HCT116 (cell line): ENCODE data around the gene IL22RA2. TPM values are rescaled to one million over a fixed set of nuclear protein-coding genes. Genes with fewer than 3 reads are reported as not detected.

ENCODE experiments used
- ATAC-seq: fragments of 200-7000 bp; cut with Tn5 transposase; 2 replicates; pipeline ENCODE4 v1.9.1; 2020; ENCODE audit warnings: mild to moderate bottlenecking, moderate library complexity
- BruUV-seq: library from RNA; stranded (reverse); fragments of 400-500 nt; replicated peaks from 2 replicates; lab custom pipeline; 2021; lab: Mats Ljungman, UMichigan
- CTCF ChIA-PET: fragments of 300-600 bp; sonication (Branson Sonifier 250); formaldehyde crosslinking; loops from one replicate; lab custom pipeline; 2021; ENCODE audit warnings: antibody characterized with exemption; lab: Charles Lee
- POLR2A ChIA-PET: fragments of 300-600, 350-600 bp; sonication (Branson Sonifier 250); formaldehyde crosslinking; loops from one replicate; lab custom pipeline; 2021; ENCODE audit warnings: antibody characterized with exemption; lab: Charles Lee
- RAD21 ChIA-PET, 2 experiments: fragments of 300-600 bp; sonication (Branson Sonifier 250); formaldehyde crosslinking; loops; one replicate each; lab custom pipeline; 2023; ENCODE audit warnings: low total read pairs in 2 of 2; ENCODE audit not compliant: uncharacterized antibody in 2 of 2, unreplicated experiment in 2 of 2, low non-redundant PET in 1 of 2; lab: Charles Lee
- DNase-seq: peaks from one replicate; pipeline ENCODE4 v3.0.0-alpha.2; 2010; ENCODE audit warnings: low read depth, low spot score
- H2AFZ ChIP-seq: fragments of 200-600 bp; shearing (Covaris generic), sonication (generic); 2 replicates; pipeline ENCODE4 v1.6.1; 2017; ENCODE audit warnings: low read depth, mixed run types, mixed read lengths, antibody characterized with exemption, low read length; ENCODE audit not compliant: poor library complexity, severe bottlenecking
- H3K27ac ChIP-seq: 2 replicates; pipeline ENCODE4 v1.5.1; 2012; ENCODE audit warnings: low read depth, low read length
- H3K27me3 ChIP-seq: fragments of 200-600 bp; sonication (generic); 2 replicates; pipeline ENCODE4 v1.6.1; 2016; ENCODE audit warnings: mixed run types, low read length, mixed read lengths; ENCODE audit not compliant: insufficient read depth
- H3K36me3 ChIP-seq, 2 experiments: fragments of 200-500 bp in 1 of 2; fragments of 200-600 bp in 1 of 2; sonication (Bioruptor generic) in 1 of 2; sonication (generic) in 1 of 2; 2 replicates each; pipeline versions ENCODE4 v1.5.1 to v1.6.1; 2014 to 2016; ENCODE audit warnings: low read length in 2 of 2, inconsistent platforms in 1 of 2, mixed read lengths in 1 of 2, mixed run types in 1 of 2; ENCODE audit not compliant: insufficient read depth in 2 of 2, control insufficient read depth in 1 of 2
- H3K4me1 ChIP-seq, 2 experiments: fragments of 200-600 bp in 1 of 2; sonication (generic) in 1 of 2; 2 replicates each; pipeline versions ENCODE4 v1.5.1 to v1.6.1; 2012 to 2017; ENCODE audit warnings: low read length in 2 of 2, inconsistent platforms in 1 of 2, mild to moderate bottlenecking in 1 of 2, mixed read lengths in 1 of 2, mixed run types in 1 of 2, moderate library complexity in 1 of 2; ENCODE audit not compliant: insufficient read depth in 2 of 2, control insufficient read depth in 1 of 2
- H3K4me2 ChIP-seq: fragments of 200-600 bp; sonication (generic); 2 replicates; pipeline ENCODE4 v1.6.1; 2017; ENCODE audit warnings: mixed run types, low read length, mixed read lengths
- H3K4me3 ChIP-seq, 2 experiments: fragments of 200-600 bp in 1 of 2; sonication (generic) in 1 of 2; replicated peaks in 1 of 2; 2 replicates each; pipeline ENCODE4 v1.5.1; 2011 to 2016; ENCODE audit warnings: low read length in 2 of 2, control low read depth in 1 of 2, low read depth in 1 of 2, mild to moderate bottlenecking in 1 of 2, mixed read lengths in 1 of 2, mixed run types in 1 of 2
- H3K79me2 ChIP-seq: fragments of 200-600 bp; sonication (generic); 2 replicates; pipeline ENCODE4 v1.6.1; 2017; ENCODE audit warnings: mild to moderate bottlenecking, mixed run types, low read length, moderate library complexity, mixed read lengths; ENCODE audit not compliant: insufficient read depth
- H3K9ac ChIP-seq: fragments of 200-600 bp; sonication (generic); 2 replicates; pipeline ENCODE4 v1.6.1; 2016; ENCODE audit warnings: low read length, mixed read lengths
- H3K9me2 ChIP-seq: fragments of 200-600 bp; sonication (generic), shearing (Covaris generic); 2 replicates; pipeline ENCODE4 v1.6.1; 2017; ENCODE audit warnings: mixed run types, mild to moderate bottlenecking, moderate library complexity; ENCODE audit not compliant: insufficient read depth
- H3K9me3 ChIP-seq, 2 experiments: fragments of 200-500 bp in 1 of 2; fragments of 200-600 bp in 1 of 2; sonication (Bioruptor generic) in 1 of 2; sonication (generic) in 1 of 2; 2 replicates each; pipeline ENCODE4 v1.6.1; 2014 to 2017; ENCODE audit warnings: low read length in 2 of 2, mixed read lengths in 2 of 2, inconsistent platforms in 1 of 2, low read depth in 1 of 2, mild to moderate bottlenecking in 1 of 2, mixed run types in 1 of 2, moderate library complexity in 1 of 2; ENCODE audit not compliant: control insufficient read depth in 1 of 2, insufficient read depth in 1 of 2
- H4K20me1 ChIP-seq: fragments of 200-600 bp; sonication (generic), shearing (Covaris generic); 2 replicates; pipeline ENCODE4 v1.6.1; 2017; ENCODE audit warnings: mixed run types, mild to moderate bottlenecking, moderate library complexity; ENCODE audit not compliant: insufficient read depth
- CBX3 ChIP-seq: IDR thresholded peaks from 2 replicates; pipeline ENCODE4 v1.6.1; 2012; ENCODE audit warnings: low read depth
- EGR1 ChIP-seq: IDR thresholded peaks from 2 replicates; pipeline ENCODE4 v1.6.1; 2012; ENCODE audit warnings: low read depth
- ELF1 ChIP-seq: IDR thresholded peaks from 2 replicates; pipeline ENCODE4 v1.6.1; 2012; ENCODE audit warnings: low read depth, borderline replicate concordance
- EZH2 ChIP-seq: fragments of 200-600 bp; sonication (generic); IDR thresholded peaks from 2 replicates; pipeline ENCODE4 v1.6.1; 2017; ENCODE audit warnings: antibody characterized with exemption, mixed run types
- EZH2phosphoT487 ChIP-seq: fragments of 200-600 bp; IDR thresholded peaks from 2 replicates; pipeline ENCODE4 v1.6.1; 2018; ENCODE audit warnings: antibody characterized with exemption, borderline replicate concordance
- FOSL1 ChIP-seq: IDR thresholded peaks from 2 replicates; pipeline ENCODE4 v1.6.1; 2012; ENCODE audit warnings: low read depth
- JUND ChIP-seq: IDR thresholded peaks from 2 replicates; pipeline ENCODE4 v1.6.1; 2012
- REST ChIP-seq: IDR thresholded peaks from 2 replicates; pipeline ENCODE4 v1.6.1; 2012; ENCODE audit warnings: low read depth
- SIN3A ChIP-seq: IDR thresholded peaks from 2 replicates; pipeline ENCODE4 v1.6.1; 2012; ENCODE audit warnings: low read depth
- SRF ChIP-seq: IDR thresholded peaks from 2 replicates; pipeline ENCODE4 v1.6.1; 2012; ENCODE audit warnings: low read depth
- ZBTB33 ChIP-seq: IDR thresholded peaks from 2 replicates; pipeline ENCODE4 v1.6.1; 2011; ENCODE audit warnings: mild to moderate bottlenecking, low read length, moderate library complexity; ENCODE audit not compliant: insufficient replicate concordance; ENCODE audit errors: extremely low read depth
- intact Hi-C: fragments of 100-400 bp; cut with micrococcal nuclease; formaldehyde crosslinking; loops from 2 replicates; pipeline ENCODE4 v1.10.0; 2022
- total RNA-seq: library from RNA; stranded (reverse); gene quantifications from one replicate; pipeline ENCODE4 v1.2.1, GENCODE V29; 2021; ENCODE audit not compliant: unreplicated experiment

The IL22RA2 gene
- total RNA-seq, 1 experiment from 2014 or later, result not detected

DNA sequence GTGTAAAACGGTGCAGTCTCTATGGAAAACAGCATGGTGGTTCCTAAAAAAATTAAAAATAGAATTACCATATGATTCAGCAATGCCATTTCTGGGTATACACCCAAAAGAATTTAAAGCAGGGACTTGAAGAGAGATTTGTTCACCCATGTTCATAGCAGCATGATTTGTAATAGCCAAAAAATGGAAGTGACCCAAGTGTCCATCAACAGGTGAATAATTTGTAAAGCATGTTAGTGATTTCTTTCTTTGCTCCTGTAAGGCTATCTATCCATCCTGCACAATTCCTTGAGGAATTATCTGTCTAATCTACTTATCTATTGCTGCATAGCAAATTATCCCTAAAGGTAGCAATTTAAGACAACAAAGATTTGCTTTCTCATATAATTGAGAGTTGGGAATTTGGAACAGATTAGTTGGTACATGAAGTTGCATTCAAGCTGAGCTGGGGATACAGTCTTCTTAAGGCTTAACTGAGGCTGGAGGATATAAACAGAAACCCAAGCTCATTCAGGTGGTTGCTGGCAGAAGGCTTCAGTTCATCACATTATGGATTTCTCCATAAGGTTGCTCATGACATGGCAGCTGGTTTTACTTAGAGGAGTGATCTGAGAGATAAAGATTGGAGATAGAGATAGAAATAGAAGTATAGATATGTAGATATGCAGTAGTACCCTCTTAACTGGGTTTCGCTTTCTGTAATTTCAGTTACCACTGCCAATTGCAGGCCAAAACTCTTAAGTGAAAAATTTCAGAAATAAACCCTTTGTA is 62.0 kb downstream of the IL22RA2 start:
- CTCF ChIA-PET, result no interaction called here
- BruUV-seq, result no TSS peak

More for the DNA sequence above, 62.0 kb downstream of the IL22RA2 start:
- no peaks in the 10 kb centered on the region for H3K79me2 ChIP-seq
- no peak for ATAC-seq
- no peak for DNase-seq
- no peak overlapping the region for H3K4me2 ChIP-seq
- H3K36me3 ChIP-seq, result no peaks in the 10 kb centered on the region
- no peak overlapping the region for H3K9ac ChIP-seq
- POLR2A ChIA-PET, result no interaction called here
- H3K4me3 ChIP-seq, result no peak overlapping the region
- no peaks in the 10 kb centered on the region for H3K9me2 ChIP-seq
- no peaks in the 10 kb centered on the region for H3K9me3 ChIP-seq
- RAD21 ChIA-PET, result no interaction called here
- H3K27me3 ChIP-seq, result no peaks in the 10 kb centered on the region
- TF ChIP-seq ELF1 (no peak), ZBTB33 (no peak), REST (no peak), EZH2 (no peak), EGR1 (no peak), SRF (no peak), CBX3 (no peak), FOSL1 (no peak), EZH2phosphoT487 (no peak), JUND (no peak), SIN3A (no peak)
- no peaks in the 10 kb centered on the region for H3K4me1 ChIP-seq
- intact Hi-C loops, result no loop called here
- H4K20me1 ChIP-seq, result no peaks in the 10 kb centered on the region
- no peak overlapping the region for H2AFZ ChIP-seq
- H3K27ac ChIP-seq, result no peak overlapping the region
